GM18951 (cell line): ENCODE data around the gene ERBB4.

Source experiments
- POLR2A ChIP-seq: IDR thresholded peaks from 4 replicates; pipeline ENCODE4 v1.6.1; 2011; ENCODE audit warnings: mild to moderate bottlenecking; ENCODE audit not compliant: insufficient read length, insufficient read depth; ENCODE audit errors: extremely low read depth
- in situ Hi-C: fragments of 300-500 bp; cut with MboI; formaldehyde crosslinking; loops from one replicate; pipeline ENCODE4 v1.12.0; 2022; ENCODE audit warnings: low sequenced_read_pairs, mixed read lengths, inconsistent platforms; ENCODE audit not compliant: unreplicated experiment

The ERBB4 gene

GRCh38 chr2:212441141-212441540, 97.5 kb downstream of the ERBB4 start:
- in situ Hi-C loops = no loop called here
- no peak for TF ChIP-seq POLR2A

GRCh38 chr2:212428681-212429478, 109.7 kb downstream of the ERBB4 start:
- in situ Hi-C loops = no loop called here
- no peak for TF ChIP-seq POLR2A

GRCh38 chr2:212427638-212428037, 111.0 kb downstream of the ERBB4 start:
- in situ Hi-C loops = no loop called here
- TF ChIP-seq POLR2A = no peak

- in situ Hi-C loops = no loop called here
- TF ChIP-seq POLR2A = no peak
Measured at GRCh38 chr2:212426637-212427412, 111.8 kb downstream of the ERBB4 start.

GRCh38 chr2:212424082-212424481, 114.5 kb downstream of the ERBB4 start:
- in situ Hi-C loops = no loop called here
- no peak for TF ChIP-seq POLR2A

GRCh38 chr2:212423089-212423488, 115.5 kb downstream of the ERBB4 start:
- no peak for TF ChIP-seq POLR2A
- in situ Hi-C loops = no loop called here

GRCh38 chr2:212421556-212422334, 116.9 kb downstream of the ERBB4 start:
- no peak for TF ChIP-seq POLR2A

GRCh38 chr2:212416086-212416485, 122.5 kb downstream of the ERBB4 start:
- in situ Hi-C loops = no loop called here
- no peak for TF ChIP-seq POLR2A

More at GRCh38 chr2:212421556-212422334, 116.9 kb downstream of the ERBB4 start:
- in situ Hi-C loops = no loop called here

GRCh38 chr2:212414767-212415211, 123.8 kb downstream of the ERBB4 start:
- in situ Hi-C loops = no loop called here
- no peak for TF ChIP-seq POLR2A

GRCh38 chr2:212409560-212409959, 129.0 kb downstream of the ERBB4 start:
- in situ Hi-C loops = no loop called here
- no peak for TF ChIP-seq POLR2A

- in situ Hi-C loops = no loop called here
- TF ChIP-seq POLR2A = no peak
Measured at GRCh38 chr2:212408524-212408923, 130.1 kb downstream of the ERBB4 start.

- TF ChIP-seq POLR2A = no peak
- in situ Hi-C loops = no loop called here
Measured at GRCh38 chr2:212406716-212407115, 131.9 kb downstream of the ERBB4 start.

GRCh38 chr2:212402316-212402715, 136.3 kb downstream of the ERBB4 start:
- TF ChIP-seq POLR2A = no peak

More at GRCh38 chr2:212402316-212402715, 136.3 kb downstream of the ERBB4 start:
- in situ Hi-C loops = no loop called here
